Inflammatory macrophage treated with lipopolysaccharide for 4 hours (primary cell): ENCODE measurements around the gene GM2A.
"Not testable (repeated sequence)": the region's sequence is repeated elsewhere in the genome, so short reads cannot be mapped to it uniquely, and the experiment has no call there.

ENCODE experiments used
- DNase-seq: peaks from one replicate; pipeline ENCODE4 v3.0.0-alpha.2; 2020

The GM2A gene

DNA sequence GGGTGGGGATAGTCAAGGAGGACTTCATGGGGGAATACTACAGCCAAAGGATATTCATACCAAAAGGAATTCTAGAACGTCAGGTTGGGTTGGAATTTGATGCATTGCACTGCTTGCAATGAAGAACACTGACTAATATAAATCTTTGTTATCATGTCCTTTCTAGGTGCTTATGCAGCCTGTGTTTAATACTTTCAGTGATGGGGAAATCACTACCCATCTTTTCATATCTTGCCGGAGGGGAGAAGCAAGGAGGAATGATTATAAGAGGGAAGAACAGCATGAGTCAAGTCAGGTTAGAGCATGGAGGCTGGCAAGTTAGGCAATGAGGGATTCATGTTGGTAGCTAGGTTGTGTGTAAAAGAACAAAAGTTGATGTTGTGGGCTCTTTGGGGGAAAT is 24.0 kb upstream of the GM2A start:
- no peak for DNase-seq

DNA sequence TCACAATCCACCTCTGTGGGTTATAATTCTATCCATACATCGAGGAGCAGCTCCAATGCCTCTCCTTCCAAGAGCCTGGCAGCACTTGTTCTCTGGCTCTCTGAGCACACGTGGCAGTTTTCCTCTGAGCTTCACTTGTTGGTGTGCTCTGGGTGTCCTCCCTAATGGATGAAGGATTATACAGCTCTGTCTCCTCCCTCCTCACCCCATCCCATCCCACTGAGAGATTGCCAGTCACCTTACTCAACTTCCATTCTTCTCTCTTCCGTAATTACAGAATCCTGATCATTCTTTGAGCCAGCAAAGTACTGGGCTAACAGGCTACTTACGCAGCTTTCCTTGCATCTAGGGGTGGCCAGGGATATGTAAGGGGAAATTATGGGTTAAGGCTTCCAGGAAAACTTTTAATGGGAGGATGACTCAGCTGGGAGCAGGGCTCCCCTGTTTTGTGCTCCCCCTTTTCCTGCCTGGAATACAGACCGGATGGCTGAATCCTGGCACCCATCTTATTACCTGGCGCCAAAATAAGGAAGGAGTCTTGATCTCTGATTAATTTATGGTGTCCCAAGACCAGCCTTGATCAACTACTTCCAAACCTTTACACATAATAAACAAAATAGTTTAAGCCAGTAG is 22.8 kb upstream of the GM2A start:
- DNase-seq = no peak

DNA sequence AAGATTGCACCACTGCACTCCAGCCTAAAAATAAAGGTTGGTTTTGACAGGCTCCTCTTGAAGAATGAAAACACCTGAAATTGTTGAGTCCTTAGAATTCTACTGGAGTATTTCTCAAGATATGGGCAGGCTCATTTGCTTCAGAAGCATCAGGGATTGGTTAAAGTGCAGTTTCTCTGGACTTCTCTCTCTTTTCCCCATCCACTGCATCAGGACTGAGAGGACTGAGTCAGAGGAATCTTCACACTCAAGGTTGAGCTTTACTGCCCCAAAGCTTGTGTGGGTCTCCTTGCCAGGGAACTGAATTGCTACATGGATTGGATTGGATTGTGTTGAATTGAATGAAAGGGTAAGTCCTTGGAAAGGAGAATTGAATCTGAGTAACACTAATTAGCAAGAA is 21.6 kb upstream of the GM2A start:
- DNase-seq = no peak

DNA sequence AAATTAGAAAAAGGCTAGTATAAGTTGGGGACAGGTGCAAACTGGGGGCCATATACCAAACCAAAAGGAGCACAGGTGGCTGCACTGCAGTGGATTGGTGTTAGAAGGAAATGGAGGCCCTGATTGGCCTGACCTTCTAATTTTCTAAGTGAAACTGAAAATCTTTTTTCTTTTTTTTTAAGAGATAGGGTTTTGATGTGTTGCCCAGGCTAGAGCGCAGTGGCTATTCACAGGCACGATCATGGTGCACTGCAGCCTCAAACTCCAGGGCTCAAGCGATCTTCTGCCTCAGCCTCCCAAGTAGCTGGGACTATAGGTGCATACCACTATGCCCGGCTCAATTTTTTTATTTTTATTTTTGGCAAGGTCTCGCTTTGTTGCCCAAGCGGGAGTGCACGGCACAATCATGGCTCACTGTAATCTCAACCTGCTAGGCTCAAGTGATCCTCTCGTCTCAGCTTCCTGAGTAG is 19.3 kb upstream of the GM2A start:
- no peak for DNase-seq

DNA sequence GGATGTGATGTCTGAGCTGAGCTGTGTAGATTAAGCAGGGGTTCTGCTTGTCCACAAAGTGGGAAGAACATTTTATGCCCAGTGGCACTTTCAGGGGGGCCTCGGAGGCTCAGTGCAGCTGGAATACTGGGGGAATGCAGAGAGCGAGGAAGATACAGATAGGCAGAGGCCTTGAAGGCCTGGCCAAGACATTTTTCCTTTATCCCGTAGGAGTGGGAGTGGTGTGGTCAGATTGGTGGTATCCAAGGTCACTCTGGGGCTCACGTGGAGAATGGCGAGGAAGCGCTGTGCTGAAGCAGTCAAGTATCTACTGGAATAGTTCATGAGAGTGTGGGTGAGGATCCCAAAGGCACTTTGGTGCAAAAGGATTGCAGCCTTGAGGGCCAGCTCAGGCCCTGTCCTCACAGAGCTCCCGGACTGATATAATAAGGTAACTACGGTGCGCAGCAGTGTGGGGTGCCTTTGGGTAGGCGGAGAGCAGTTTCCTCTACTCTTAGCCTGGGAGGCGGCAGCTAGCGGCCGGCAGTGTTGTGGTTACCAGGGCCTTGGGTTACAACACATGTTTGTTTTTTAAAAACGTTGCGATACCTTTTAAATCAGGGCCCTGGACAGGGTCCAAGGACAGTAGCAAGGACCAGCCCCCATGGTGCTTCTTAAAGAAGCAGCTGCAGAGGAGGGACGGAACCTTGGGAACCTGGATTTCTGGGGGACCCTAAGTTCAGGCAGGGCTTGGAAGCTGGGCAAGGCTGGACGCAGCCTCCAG is 18.3 kb upstream of the GM2A start:
- DNase-seq = peak; percentile 50

DNA sequence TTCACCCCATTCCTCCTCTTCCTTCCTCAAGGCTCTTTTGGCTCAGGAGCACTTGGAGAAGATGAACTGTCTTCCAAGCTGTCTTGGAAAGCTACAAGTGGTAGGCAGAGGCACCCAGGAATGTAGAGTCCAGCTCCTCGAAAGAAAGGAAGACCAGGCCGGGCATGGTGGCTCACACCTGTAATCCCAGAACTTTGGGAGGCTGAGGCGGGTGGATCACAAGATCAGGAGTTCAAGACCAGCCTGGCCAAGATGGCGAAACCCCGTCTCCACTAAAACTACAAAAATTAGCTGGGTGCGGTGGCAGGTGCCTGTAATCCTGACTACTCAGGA is 17.8 kb upstream of the GM2A start:
- DNase-seq = not testable (repeated sequence)

DNA sequence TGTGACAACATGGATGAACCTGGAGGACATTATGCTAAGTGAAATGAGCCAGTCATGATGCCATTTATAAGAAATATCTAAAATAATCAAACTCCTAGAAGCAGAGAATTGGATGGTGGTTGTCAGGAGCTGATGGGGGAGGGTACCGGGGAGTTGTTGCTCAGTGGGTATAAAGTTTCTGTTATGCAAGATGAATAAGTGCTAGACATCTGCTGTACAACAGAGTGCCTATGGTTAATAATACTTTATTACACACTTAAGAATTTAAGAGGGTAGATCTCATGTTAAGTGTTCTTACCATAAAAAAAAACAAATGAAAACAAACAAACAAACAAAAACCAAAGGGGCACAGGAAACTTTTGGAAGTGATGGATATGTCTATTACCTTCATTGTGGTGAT is 16.1 kb upstream of the GM2A start:
- DNase-seq = no peak

DNA sequence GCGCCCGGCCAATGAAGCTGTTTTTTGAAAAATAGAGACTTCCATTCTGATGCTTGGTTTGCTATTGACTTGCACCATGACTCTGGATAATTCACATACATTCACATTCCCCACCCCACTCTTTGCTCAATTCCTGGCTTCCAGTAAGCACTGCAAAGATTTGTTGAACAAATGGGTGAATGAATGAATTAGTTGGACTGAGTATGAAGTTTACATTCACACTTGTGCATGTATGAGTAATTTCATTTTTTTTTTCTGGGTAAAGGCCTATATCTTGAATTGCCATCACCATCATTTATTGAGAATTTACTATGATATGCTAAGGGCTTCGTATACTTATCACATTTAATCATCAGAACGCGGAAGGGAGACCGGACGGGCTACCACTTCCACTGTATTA is 15.3 kb upstream of the GM2A start:
- no peak for DNase-seq

DNA sequence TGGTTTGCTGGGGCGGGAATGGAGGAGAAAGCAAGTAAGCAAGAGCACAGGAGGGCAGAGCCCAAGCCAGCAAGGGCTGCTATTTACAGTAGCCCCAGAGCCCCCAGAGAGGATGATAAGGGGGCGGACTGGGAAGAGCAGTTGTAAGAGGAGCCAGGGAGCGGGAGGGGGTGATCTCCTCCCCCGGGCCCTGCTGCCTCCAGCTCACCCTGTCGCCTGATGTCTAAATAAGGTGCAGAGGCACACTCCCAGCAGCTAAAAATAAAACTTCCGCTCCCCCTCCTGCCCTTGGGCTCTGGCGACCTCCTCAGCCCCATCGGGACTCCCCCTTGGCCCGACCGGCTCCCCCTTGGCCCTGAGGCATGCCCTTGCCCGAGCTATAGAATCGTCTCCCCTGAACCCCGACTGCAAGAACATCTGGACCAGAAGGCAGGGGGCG is 14.7 kb upstream of the GM2A start:
- DNase-seq = no peak

DNA sequence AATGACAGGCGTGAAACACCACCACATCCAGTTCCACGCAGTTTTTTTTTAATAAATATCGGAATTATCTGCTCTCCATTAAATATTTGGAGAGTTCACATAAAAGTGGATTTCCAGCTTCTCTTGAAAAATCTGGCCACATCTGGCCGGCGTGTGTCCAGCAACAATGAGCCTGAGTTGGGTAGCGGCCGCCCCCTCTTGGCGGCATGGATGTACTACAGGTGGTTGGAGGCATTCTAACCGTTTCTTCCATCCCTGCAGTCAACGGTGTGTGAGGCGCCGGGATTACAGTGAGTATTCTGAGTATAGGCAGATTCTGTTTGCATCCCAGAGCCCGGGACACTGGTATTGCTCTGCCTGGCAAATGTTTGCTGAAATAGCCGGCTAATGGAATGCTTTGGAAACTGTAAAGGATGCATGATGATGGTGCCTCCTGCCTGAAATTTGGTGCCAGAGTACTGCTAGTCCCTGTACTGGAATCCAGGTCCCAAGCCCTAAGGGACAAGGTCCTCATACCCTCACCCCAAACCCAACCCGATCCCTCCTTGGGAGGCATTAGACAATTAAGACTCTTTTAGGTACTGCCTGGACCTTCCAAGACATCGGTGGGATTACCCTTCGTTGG is 13.6 kb upstream of the GM2A start:
- peak; percentile 71 for DNase-seq

DNA sequence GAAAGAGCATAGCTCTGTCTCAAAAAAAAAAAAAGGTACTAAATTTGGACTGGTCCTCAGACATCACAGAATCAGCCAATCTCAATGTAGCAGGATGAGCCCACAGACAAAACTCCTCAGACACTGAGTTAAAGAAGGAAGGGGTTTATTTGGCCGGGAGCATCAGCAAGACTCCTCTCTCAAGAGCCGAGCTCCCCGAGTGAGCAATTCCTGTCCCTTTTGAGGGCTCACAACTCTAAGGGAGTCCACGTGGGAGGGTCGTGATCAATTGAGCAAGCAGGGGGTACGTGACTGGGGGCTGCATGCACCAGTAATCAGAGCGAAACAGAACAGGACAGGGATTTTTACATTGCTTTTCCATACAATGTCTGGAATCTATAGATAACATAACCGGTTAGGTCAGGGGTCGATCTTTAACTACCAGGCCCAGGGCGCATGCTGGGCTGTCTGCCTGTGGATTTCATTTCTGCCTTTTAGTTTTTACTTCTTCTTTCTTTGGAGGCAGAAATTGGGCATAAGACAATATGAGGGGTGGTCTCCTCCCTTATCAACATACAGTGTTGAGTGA is 12.6 kb upstream of the GM2A start:
- not testable (repeated sequence) for DNase-seq

DNA sequence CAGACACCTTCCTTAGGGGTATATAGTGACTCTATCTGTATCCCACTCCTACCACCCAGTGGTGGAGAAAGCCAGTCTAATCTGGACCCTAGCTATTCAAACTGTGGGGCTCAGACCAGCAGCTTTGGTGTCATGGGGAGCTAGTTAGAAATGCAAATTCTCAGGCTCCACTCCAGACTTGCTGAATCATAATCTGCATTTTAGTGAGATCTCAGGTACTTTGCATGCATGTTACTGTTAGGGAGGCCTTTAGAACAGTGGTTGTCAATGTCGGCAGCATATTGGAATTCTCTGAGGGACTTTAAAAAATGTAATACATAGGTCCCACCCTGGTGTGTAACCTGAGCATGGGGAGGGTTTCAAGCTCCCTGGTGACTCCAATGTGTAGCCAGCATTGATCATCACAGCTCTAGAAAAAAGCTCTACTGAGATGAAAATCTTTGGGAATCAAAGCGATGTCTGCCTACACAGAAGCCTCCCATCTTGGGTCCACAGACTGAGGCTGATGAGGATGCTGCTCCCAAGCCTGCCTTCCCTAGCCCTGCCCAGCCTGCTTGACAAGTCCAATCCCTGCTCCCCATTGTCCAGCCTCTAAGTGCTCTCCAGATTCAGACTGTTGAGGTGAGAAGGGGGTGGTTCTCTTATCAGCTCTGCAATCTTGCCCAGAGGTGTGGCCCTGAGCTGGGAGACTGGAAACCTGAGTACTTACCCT is 11.9 kb upstream of the GM2A start:
- no peak for DNase-seq

DNA sequence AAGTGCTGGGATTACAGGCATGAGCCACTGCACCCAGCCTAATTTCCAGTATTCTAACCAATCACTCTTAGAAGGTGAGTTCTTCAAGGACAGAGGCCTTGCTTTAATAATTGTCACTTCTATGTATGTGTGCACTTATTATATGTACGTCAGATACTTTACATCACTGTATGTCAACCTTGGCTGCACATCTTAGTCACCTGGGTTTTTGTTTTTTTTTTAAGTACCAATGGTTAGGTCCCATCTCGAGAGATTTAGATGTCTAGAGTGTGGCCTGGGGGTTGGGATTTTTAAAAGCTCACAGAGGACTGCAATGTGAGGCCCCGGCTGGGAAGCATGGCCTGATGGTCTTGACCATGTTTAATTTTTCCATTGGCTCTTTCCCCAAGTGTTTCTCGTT is 9.9 kb upstream of the GM2A start:
- no peak for DNase-seq

DNA sequence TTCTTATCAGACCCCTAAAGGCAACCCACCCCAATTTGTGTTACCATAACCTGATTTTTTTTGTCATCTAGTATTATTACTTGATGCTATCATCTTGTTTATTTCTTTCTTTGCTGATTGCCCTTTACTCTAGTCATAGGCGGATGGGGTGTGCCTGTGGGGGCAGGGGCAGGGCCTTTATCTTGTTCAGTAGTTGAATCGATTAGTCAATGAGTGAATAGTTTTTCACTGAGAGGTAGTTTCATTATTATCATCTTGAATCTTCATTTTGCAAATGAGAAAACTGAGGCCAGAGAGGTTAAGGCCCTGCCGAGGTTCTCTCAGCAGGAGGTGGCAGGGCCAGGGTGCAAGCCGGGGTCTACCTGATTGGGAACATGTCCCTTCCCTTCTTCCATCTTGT is 9.4 kb upstream of the GM2A start:
- DNase-seq = no peak

DNA sequence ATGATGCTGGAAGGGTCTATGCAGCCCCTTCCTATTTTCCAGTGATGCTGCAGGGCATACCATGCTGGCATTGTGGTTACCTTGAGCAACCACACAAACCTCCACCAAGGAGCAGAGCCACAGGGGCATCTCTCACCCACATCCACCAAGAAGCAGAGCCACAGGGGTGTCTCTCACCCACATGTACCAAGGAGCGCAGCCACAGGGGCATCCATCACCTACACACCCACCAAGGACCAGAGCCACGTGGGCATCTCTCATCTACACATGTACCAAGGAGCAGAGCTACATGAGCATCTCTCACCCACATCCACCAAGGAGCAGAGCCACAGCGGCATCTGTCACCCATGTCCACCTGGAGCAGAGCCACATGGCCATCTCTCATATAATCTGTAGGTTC is 8.8 kb upstream of the GM2A start:
- no peak for DNase-seq

DNA sequence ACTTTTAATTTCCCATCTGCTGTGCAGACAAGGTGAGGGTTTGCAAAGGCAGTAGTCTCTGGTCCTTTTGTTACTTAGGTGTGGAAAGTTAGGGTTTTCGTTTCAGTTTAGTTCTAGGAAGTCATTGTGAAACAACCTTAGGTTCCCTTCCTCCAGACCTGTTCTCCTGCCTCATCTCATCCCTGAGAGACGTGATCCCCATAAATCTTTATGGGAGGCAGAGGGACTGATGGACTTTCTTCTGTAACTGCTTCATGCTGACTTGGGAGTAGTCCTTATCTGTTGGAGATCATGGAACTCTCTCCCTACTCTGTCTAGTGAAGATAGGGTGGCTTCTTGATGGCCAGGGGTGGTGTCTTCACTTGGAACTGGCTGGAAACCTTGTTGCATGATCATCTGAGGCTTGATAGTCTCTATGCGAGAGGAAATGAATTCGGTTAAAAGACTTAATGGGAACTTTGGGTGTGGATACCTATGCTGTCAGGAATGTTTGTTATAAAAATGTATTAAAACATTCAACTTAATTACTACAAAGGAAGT is 7.2 kb upstream of the GM2A start:
- DNase-seq = no peak

DNA sequence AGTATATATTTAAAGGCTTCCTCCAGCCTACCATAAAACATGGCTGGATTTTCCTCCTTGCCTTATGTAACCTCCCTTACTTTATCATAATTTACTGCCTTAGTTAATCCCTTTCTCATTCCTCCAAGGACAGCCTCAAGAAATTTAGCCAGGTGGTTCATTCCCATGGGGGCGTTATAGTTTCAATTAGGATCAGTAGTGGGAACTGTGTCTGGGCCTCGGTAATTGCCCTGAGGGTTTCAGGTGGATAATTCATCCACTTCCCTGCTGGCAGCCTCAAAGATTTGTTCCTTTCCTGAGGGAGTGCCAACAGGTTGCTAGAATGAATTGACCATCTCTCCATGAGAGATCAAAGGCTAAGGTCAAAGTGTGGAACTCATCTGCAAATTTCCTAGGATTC is 4.3 kb upstream of the GM2A start:
- no peak for DNase-seq

DNA sequence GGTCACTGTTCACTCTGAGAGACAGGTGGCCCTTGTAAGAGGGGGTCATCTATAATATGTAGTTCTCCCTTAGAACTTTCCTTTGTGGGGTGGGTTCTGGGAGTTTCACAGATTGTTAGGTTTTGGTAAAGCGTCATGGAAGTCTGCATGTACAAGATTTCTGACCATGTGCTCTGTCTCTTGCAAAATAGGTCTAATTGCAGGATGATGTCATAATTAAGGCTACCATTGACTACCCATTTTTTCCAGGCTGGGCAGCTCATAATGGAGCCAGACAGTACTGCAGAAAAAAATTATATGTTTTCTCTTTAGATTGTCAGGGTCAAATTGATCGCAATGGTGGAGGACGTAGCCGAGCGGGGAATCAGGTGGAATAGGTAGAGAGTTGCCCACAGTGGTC is 3.7 kb upstream of the GM2A start:
- peak; percentile 68 for DNase-seq

DNA sequence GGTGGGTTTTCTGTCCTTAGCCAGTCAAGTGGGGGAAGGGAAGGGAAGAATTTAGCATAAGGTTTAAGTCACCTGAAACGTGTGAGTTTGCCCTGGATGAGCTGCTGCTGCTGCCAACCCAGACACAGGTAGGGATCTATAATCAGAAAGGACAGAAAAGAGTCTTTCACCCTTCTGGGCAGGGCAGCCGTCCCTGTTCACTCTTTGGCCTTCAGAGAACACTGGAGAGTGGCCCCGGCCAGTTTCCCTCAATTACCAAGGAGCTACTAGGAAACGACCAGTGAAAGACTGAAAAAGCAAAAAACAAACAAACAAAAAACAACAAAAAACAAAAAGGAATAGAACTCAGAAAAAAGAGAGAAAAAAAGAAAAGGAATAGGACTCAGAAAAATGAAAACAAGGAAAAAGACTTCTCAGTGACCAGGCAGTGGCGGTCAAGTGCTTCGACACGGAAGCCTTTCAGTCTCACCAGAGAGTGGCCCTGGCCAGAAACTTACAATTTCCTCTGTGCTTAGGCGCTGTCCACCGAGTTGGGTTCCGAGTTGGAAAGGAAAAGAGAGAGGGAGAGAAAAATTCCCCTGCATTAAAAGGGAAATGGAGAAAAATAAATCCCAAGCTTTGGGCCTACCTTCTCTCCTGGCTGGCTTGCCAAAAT is 2.5 kb upstream of the GM2A start:
- DNase-seq = no peak

DNA sequence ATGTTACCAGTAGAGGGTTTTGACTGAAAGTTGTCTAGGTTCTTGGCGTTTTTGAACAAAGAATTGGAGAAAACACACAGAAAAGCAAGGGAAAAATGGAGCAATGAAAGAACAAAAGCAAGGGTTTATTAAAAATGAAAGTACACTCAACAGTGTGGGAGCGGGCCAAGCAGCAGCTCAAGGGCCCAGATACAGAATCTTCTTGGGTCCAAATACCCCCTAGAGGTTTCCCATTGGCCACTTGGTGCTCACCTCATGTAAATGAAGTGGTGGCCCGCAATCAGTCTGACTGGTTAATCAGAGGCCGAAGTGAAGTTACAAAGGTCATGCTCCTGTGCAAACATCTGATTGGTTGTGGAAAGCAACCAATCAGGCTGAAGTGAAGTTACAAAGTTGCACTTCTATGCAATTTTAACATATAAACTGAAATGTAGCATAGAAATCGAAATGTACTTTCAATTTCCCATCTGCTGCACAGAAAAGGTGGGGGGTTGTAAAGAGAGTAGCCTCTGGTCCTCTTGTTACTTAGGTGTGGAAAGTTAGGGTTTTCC is 1.9 kb upstream of the GM2A start:
- DNase-seq = no peak

DNA sequence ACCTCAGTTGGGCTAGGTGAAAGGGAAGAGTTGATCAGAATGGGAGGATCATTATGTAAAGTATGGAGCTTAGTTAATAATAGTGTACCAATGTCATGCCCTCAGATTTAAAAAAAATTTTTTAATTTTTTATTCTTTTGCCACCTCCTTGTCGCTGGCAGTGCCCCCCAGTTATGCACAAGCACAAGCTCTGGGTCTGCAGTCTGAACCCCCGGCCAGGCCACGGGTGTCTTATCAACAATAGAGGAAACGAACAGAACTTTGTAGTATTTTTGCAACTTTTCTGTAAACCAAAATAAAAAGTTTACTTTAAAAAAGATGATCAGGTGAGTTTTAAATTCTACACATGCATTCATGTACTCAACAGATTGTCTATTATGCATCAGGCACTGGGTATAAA is 1.4 kb upstream of the GM2A start:
- no peak for DNase-seq

DNA sequence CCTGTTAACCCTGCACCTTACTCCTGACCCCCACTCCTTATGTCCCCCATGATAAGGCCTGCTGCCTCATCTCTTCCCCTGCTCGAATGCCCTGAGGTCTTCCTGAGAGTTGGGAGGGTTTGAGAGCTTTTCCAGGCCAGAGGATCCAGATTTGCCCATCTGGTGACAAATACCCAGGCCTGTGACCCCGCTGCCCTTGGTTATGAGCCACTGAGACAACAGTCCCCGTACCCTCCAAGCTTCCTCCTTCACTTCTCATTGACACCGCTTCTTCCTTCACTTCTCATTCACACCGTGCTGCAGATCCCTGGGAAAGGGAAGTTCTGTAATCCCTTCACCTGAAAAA is 593 bp downstream of the GM2A start:
- DNase-seq = peak; percentile 36
